Measurements from ENCODE around the gene USHBP1.

Gene USHBP1

DNA sequence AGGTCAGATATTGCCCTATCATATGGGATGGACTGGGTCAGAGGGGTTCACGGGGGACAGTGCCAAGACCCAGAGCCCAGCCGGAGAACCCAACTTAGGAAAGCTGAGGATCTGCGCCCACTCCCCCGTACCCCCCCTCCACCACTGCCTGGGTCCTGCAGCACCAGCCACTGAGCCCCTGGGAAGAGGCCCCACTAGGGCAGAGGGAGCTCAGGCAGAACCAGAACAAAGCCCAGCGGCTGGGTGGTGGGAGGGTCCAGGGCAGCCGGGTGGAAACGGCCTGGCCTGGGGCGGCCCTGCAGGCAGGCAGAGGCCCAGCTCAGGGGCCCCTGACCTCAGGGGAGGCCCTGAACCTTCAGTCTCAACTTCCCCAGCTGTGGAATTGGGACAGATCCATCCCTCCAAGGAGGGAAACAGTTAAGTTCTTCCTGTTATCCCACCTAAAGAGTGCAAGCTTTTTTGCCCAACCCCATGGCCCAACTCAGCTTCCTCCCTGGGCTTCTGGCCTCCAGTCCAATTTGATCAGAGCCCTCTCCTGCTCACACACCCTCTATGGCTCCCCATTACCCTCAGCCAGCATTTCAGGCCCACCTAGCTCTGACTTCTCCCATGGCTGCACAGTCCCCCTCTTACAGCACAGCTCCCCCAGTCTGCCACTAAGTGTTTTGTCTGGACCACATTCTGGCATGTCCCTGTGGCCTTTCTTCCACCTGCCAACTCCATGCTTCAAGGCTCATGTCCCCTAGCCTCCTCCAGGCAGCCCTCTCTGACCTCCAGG, 21.9 kb downstream of the USHBP1 start:
- H3K4me3 ChIP-seq (ENCODE audit: low read depth, low read length) = no peak overlapping the region
- TF ChIP-seq, protein P1, sequence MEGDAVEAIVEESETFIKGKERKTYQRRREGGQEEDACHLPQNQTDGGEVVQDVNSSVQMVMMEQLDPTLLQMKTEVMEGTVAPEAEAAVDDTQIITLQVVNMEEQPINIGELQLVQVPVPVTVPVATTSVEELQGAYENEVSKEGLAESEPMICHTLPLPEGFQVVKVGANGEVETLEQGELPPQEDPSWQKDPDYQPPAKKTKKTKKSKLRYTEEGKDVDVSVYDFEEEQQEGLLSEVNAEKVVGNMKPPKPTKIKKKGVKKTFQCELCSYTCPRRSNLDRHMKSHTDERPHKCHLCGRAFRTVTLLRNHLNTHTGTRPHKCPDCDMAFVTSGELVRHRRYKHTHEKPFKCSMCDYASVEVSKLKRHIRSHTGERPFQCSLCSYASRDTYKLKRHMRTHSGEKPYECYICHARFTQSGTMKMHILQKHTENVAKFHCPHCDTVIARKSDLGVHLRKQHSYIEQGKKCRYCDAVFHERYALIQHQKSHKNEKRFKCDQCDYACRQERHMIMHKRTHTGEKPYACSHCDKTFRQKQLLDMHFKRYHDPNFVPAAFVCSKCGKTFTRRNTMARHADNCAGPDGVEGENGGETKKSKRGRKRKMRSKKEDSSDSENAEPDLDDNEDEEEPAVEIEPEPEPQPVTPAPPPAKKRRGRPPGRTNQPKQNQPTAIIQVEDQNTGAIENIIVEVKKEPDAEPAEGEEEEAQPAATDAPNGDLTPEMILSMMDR (IDR thresholded peaks at IDR 0.05; ENCODE audit: borderline replicate concordance, insufficient read depth, low read depth, low read length) = no peak

GRCh38 chr19:17240826-17241399, 23.6 kb downstream of the USHBP1 start:
- TF ChIP-seq, protein P1 (IDR thresholded peaks at IDR 0.05; ENCODE audit: borderline replicate concordance, insufficient read depth, low read depth, low read length) = no peak
- H3K4me3 ChIP-seq (ENCODE audit: low read depth, low read length) = no peak overlapping the region

DNA sequence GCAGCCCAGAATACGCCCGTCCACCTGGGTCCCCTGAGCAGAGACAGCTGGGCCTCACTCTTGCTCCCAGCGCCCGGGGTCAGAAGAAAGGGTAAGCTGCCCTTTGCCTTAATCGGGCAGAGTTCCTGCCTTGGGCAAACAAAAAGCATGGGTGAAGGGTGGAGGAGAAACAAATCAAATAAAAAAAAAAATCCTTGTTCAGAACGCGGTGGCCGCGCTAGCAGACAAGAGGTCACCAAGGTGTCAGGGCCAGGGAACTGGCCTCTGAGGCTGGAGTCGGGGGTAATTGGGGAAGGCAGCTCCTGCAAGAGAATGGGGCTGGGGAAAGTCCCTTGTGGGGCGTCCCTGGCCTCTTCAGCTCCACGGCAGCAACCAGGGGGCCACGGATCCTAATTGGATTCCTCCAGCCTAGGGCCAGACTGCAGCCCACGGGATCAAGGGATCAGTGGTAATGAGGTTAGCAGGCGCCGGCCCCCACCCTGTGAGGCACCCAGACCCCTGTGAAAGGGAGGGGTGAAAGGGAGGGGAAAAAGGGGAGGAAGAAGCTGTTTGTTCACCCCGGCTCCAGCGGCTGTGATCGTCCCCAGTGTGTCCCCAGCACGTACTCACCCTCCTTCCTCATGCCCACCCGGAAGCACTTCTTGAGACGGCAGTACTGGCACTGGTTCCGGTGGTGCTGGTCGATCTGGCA, 24.3 kb downstream of the USHBP1 start:
- H3K4me3 ChIP-seq (ENCODE audit: low read depth, low read length) = no peak overlapping the region
- TF ChIP-seq, protein P1 (IDR thresholded peaks at IDR 0.05; ENCODE audit: borderline replicate concordance, insufficient read depth, low read depth, low read length) = no peak

GRCh38 chr19:17237747-17238706, 26.5 kb downstream of the USHBP1 start:
- no peak overlapping the region for H3K4me3 ChIP-seq (ENCODE audit: low read depth, low read length)
- TF ChIP-seq, protein P1 (IDR thresholded peaks at IDR 0.05; ENCODE audit: borderline replicate concordance, insufficient read depth, low read depth, low read length) = no peak

DNA sequence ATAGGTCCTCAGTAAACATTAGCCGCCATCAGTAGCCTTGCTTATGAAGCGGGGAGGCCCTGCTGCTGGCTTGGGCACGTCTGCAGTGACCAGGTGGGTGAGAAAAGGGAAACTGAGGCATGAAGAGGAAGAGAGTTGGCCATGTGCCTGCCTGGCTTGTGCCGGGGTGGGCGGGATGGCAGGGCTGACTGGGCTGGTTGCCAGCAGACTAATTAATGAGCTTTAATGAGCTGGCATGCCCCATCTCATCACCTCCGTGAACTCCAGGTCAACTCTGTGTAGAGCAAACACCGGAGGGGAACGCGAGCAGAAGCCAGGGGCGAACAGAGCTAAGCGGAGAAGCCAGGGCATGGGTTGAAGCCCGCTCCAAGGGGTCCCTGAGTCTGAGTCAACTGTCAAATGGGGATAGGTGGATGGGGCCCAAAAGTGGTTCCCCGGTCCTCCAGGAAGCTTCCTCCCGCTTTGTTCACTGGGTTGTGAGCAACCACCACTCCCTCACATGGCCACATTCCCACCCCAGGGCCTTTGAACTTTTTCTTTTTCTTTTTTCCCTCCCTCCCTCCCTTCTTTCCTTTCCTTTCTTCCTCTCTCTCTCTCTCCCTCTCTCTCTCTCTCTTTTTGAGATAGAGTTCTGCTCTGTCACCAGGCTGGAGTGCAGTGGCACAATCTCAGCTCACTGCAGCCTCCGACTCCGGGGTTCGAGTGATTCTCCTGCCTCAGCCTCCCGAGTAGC, 27.6 kb downstream of the USHBP1 start:
- no peak overlapping the region for H3K4me3 ChIP-seq (ENCODE audit: low read depth, low read length)
- TF ChIP-seq, protein P1 (IDR thresholded peaks at IDR 0.05; ENCODE audit: borderline replicate concordance, insufficient read depth, low read depth, low read length) = no peak

All from GM12875 (cell line).